ENCODE data around the gene NME5.

NME5 gene

DNA sequence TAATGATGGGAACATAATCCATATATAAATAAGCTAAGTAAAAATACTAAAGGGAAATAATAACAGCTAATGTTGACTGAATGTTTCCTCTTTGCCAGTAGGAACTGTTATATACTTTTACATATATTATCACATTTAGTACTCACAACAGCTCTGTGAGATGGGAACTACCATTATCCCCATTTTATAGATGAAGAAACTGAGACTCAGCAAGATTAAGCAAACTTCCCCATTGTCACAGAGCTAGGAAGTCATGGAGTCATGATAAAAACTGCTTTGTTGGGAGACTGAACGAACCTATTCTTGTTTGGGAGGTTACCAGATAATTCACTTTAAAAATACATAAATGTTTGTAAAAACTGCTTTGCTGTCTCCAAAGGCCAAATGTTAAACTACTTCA lies 32.0 kb downstream of the NME5 start:
- no peak overlapping the region for H3K27ac ChIP-seq (ENCODE audit: low read depth, low read length)
- no peaks in the 10 kb centered on the region for H3K4me1 ChIP-seq (ENCODE audit: control insufficient read depth in 5 of 5, insufficient read depth in 5 of 5, low read length in 5 of 5)
- no peak overlapping the region for H3K4me3 ChIP-seq (ENCODE audit: low read depth in 1 of 5, low read length in 5 of 5)
- H3K36me3 ChIP-seq (ENCODE audit: control insufficient read depth in 5 of 5, insufficient read depth in 5 of 5, low read length in 5 of 5): no peaks in the 10 kb centered on the region
- H3K9me3 ChIP-seq (ENCODE audit: control insufficient read depth in 5 of 5, low read length in 5 of 5): no peaks in the 10 kb centered on the region
- H3K9ac ChIP-seq (ENCODE audit: low read length in 5 of 5): no peak overlapping the region
- peaks cover 0 to 8% (median 3%) of the 10 kb centered on the region in 5 donors for H3K27me3 ChIP-seq (ENCODE audit: control insufficient read depth in 5 of 5, insufficient read depth in 4 of 5, low read length in 5 of 5)

DNA sequence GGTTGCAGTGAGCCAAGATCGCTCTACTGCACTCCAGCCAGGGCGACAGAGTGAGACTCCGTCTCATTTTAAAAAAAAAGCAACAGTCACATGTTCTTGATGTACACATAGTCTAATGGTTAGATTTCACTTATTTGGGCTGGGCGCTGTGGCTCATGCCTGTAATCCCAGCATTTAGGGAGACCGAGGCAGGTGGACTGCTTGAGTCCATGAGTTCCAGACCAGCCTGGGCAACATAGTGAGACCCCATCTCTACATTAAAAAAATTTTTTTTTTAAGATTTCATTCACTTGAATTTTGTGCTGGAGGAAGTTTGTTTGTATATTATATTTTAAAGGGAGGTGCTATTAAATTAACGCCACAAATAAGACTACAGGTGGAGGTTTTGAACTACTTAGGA lies 33.5 kb downstream of the NME5 start:
- H3K27ac ChIP-seq (ENCODE audit: low read depth, low read length): no peak overlapping the region
- no peaks in the 10 kb centered on the region for H3K4me1 ChIP-seq (ENCODE audit: control insufficient read depth in 5 of 5, insufficient read depth in 5 of 5, low read length in 5 of 5)
- H3K9ac ChIP-seq (ENCODE audit: low read length in 5 of 5): no peak overlapping the region
- no peak overlapping the region for H3K4me3 ChIP-seq (ENCODE audit: low read depth in 1 of 5, low read length in 5 of 5)
- H3K9me3 ChIP-seq (ENCODE audit: control insufficient read depth in 5 of 5, low read length in 5 of 5): no peaks in the 10 kb centered on the region
- H3K27me3 ChIP-seq (ENCODE audit: control insufficient read depth in 5 of 5, insufficient read depth in 4 of 5, low read length in 5 of 5): peaks cover 0 to 7% (median 3%) of the 10 kb centered on the region in 5 donors
- H3K36me3 ChIP-seq (ENCODE audit: control insufficient read depth in 5 of 5, insufficient read depth in 5 of 5, low read length in 5 of 5): no peaks in the 10 kb centered on the region

DNA sequence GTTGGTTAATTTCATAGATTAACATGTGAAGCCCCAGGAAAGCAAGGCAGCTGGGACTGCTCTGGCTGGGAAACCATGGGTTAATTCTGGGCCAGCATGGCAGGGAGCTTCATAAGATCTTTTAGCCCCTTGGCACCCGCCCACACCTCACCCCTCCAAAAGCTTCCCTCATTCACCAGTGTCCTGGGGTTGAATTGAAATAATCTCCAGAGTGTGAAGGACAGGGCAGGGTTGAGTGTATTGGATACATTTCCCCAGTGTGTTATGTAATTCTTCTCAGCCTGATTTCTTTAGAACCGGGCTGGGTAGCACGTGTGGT lies 36.0 kb downstream of the NME5 start:
- Histone ChIP-seq H3K27ac (ENCODE audit: low read depth, low read length) (no peak overlapping the region), H3K4me1 (ENCODE audit: control insufficient read depth in 5 of 5, insufficient read depth in 5 of 5, low read length in 5 of 5) (no peaks in the 10 kb centered on the region), H3K36me3 (ENCODE audit: control insufficient read depth in 5 of 5, insufficient read depth in 5 of 5, low read length in 5 of 5) (no peaks in the 10 kb centered on the region), H3K9ac (ENCODE audit: low read length in 5 of 5) (no peak overlapping the region), H3K27me3 (ENCODE audit: control insufficient read depth in 5 of 5, insufficient read depth in 4 of 5, low read length in 5 of 5) (peaks cover 0 to 8% (median 0%) of the 10 kb centered on the region in 5 donors), H3K9me3 (ENCODE audit: control insufficient read depth in 5 of 5, low read length in 5 of 5) (no peaks in the 10 kb centered on the region), H3K4me3 (ENCODE audit: low read depth in 1 of 5, low read length in 5 of 5) (no peak overlapping the region)

DNA sequence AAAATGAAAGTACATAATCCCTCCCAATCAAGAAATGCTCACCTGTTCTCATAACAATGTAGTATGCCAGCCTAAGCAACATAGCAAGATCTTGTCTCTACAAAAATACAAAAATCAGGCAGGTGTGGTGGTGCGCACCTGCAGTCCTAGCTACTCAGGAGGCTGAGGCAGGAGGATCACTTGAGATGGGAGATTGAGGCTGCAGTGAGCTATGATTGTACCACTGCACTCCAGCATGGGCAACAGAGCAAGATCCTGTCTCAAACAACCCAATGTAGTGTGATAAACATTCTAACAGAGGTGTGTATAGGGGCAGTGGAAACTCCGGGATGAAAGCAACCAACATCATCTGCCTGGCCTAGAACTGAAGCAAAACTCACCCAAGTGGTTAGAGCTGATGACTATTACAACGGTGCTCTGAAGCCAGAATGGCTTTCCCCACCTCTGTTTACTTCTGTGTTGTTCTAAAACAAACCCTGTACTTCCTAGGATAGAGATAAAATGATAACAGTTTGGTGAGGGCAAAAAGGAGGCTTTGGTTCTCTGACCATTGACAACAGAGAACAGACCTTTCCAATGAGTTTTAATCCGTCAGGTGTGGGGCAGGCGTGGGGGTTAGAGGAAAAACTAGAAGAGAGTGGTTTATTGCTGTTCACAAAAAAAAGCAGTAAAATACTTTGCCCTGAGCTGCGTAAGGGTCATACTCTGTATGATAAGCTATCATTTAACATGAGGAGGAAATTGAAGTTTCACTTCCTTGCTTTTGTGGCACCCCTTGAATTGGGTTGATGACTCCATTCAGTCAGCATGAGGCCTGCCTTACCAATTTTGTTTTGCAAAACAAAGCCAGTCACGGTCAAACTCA lies 36.5 kb downstream of the NME5 start:
- no peaks in the 10 kb centered on the region for H3K36me3 ChIP-seq (ENCODE audit: control insufficient read depth in 5 of 5, insufficient read depth in 5 of 5, low read length in 5 of 5)
- no peak overlapping the region for H3K9ac ChIP-seq (ENCODE audit: low read length in 5 of 5)
- H3K27ac ChIP-seq (ENCODE audit: low read depth, low read length): no peak overlapping the region
- H3K9me3 ChIP-seq (ENCODE audit: control insufficient read depth in 5 of 5, low read length in 5 of 5): no peaks in the 10 kb centered on the region
- no peak overlapping the region for H3K4me3 ChIP-seq (ENCODE audit: low read depth in 1 of 5, low read length in 5 of 5)
- H3K4me1 ChIP-seq (ENCODE audit: control insufficient read depth in 5 of 5, insufficient read depth in 5 of 5, low read length in 5 of 5): no peaks in the 10 kb centered on the region
- H3K27me3 ChIP-seq (ENCODE audit: control insufficient read depth in 5 of 5, insufficient read depth in 4 of 5, low read length in 5 of 5): peaks cover 0 to 8% (median 0%) of the 10 kb centered on the region in 5 donors

DNA sequence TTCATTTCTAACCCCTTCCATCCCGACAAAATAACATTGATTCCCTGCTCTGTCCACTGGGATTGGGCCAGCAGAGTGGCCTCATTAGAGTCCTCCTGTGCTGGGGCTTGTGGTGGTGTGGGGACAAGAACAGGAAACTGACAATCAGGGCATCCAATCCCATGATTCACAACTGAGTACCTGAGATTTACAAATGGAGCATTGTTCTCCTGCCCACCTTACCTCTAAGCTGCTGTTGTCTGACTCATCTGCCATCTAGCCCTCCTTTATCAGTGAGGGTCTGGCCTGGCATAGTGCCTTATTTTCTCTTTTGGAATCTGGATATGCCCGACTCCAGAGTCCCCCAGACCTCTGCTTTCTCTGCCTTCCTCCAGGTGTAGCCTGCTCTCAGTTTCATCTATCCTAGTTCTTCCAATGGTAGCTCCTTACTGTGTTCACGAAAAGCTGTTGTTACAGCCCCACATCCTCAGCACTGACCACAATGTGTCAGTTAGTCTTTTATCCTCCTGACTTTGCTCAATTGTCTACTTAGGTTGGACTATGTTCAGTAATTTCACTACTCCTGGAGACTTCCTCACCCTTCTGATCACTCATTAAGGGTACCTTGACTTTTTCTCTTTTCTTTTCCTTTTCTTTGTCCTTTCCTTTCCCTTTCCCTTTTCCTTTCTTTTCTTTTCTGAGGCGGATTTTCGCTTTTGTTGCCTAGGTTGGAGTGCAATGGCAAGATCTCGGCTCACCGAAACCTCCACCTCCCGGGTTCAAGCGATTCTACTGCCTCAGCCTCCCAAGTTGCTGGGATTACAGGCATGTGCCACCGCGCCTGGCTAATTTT lies 42.0 kb downstream of the NME5 start:
- Histone ChIP-seq H3K36me3 (ENCODE audit: control insufficient read depth in 5 of 5, insufficient read depth in 5 of 5, low read length in 5 of 5) (no peaks in the 10 kb centered on the region), H3K27ac (ENCODE audit: low read depth, low read length) (no peak overlapping the region), H3K4me3 (ENCODE audit: low read depth in 1 of 5, low read length in 5 of 5) (no peak overlapping the region), H3K27me3 (ENCODE audit: control insufficient read depth in 5 of 5, insufficient read depth in 4 of 5, low read length in 5 of 5) (peaks cover 0 to 7% (median 0%) of the 10 kb centered on the region in 5 donors), H3K9ac (ENCODE audit: low read length in 5 of 5) (no peak overlapping the region), H3K9me3 (ENCODE audit: control insufficient read depth in 5 of 5, low read length in 5 of 5) (no peaks in the 10 kb centered on the region), H3K4me1 (ENCODE audit: control insufficient read depth in 5 of 5, insufficient read depth in 5 of 5, low read length in 5 of 5) (no peaks in the 10 kb centered on the region)

DNA sequence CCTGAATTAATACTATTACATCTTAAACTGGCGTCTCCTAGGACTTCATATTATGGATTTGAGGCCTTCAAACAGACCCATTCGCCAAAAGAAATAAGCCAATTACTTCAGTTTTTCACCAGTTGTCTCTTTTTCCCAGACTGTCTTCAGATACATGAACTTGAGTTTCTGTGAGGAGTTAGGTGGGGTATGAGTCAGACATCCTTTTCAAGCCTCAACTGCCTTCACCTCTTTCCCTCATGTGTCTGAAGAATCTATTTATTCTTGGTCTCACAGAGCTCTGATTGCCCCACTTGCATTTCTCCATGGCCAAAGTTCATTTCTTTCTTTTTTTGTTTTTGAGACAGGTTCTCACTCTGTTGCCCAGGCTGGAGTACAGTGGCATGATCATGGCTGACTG lies 42.9 kb downstream of the NME5 start:
- Histone ChIP-seq H3K4me3 (ENCODE audit: low read depth in 1 of 5, low read length in 5 of 5) (no peak overlapping the region), H3K36me3 (ENCODE audit: control insufficient read depth in 5 of 5, insufficient read depth in 5 of 5, low read length in 5 of 5) (no peaks in the 10 kb centered on the region)

DNA sequence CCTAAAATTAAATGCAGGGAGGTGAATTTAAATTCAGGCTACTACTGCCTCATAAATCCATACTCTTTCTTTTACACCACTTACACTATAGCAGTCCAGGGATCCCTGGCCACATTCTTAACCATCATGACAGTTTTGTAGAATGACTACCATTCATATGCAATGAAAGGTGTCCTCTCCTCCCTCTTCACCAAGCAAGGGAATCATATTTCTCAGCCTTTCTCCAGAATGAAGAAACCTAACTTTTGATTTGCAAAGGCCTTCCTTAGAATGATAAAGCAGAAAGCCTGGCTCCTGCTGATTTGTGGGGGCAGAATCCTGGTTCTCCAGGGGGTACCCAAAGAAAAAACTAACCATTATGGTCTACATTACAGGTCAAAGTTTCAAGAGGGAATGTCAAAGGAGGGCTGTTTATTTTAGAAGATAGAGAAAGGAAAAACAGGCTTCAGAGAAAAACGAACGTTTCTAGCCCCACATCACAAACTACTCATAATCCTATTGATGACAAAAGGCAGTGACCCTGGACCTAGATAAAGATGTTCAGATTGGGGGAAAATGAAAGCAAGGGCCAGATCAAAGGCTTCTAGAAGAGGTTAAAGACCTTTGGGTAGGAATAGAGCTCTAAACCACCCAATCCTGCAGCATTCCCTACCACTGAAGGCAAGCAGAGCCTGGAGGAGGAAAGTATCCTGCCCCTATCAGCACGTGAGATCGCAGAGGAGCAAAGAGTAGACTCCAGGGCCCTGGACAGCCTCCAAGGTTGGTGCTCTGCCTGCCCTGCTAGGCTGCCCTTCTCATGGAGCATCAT lies 43.9 kb downstream of the NME5 start:
- Histone ChIP-seq H3K4me3 (ENCODE audit: low read depth in 1 of 5, low read length in 5 of 5) (no peak overlapping the region), H3K36me3 (ENCODE audit: control insufficient read depth in 5 of 5, insufficient read depth in 5 of 5, low read length in 5 of 5) (no peaks in the 10 kb centered on the region), H3K27ac (ENCODE audit: low read depth, low read length) (no peak overlapping the region), H3K9ac (ENCODE audit: low read length in 5 of 5) (no peak overlapping the region), H3K9me3 (ENCODE audit: control insufficient read depth in 5 of 5, low read length in 5 of 5) (no peaks in the 10 kb centered on the region), H3K27me3 (ENCODE audit: control insufficient read depth in 5 of 5, insufficient read depth in 4 of 5, low read length in 5 of 5) (peaks cover 0 to 7% (median 4%) of the 10 kb centered on the region in 5 donors), H3K4me1 (ENCODE audit: control insufficient read depth in 5 of 5, insufficient read depth in 5 of 5, low read length in 5 of 5) (no peaks in the 10 kb centered on the region)

More for the DNA sequence above, 42.9 kb downstream of the NME5 start:
- no peak overlapping the region for H3K9ac ChIP-seq (ENCODE audit: low read length in 5 of 5)
- H3K27ac ChIP-seq (ENCODE audit: low read depth, low read length): no peak overlapping the region
- H3K4me1 ChIP-seq (ENCODE audit: control insufficient read depth in 5 of 5, insufficient read depth in 5 of 5, low read length in 5 of 5): no peaks in the 10 kb centered on the region
- peaks cover 0 to 7% (median 0%) of the 10 kb centered on the region in 5 donors for H3K27me3 ChIP-seq (ENCODE audit: control insufficient read depth in 5 of 5, insufficient read depth in 4 of 5, low read length in 5 of 5)
- H3K9me3 ChIP-seq (ENCODE audit: control insufficient read depth in 5 of 5, low read length in 5 of 5): no peaks in the 10 kb centered on the region

DNA sequence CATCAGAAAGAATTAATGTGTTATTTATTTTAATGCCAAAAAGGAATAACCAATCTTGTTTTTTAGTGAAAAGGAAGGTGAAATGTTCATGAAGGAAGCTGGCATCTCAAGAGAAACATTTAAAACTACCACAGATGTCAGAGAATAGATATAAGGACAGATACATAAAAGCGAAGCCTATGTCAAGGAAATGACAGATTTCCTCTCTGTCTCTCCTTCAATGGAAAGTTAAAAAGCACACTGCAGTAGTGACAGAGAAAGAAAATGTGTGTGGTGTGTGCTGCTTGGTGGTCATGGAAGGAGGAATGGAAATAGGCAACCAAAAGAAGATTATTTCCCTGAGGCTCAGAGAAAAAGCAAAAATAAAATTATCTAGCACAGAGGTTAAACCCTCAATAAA lies 46.2 kb downstream of the NME5 start:
- no peaks in the 10 kb centered on the region for H3K36me3 ChIP-seq (ENCODE audit: control insufficient read depth in 5 of 5, insufficient read depth in 5 of 5, low read length in 5 of 5)
- no peaks in the 10 kb centered on the region for H3K9me3 ChIP-seq (ENCODE audit: control insufficient read depth in 5 of 5, low read length in 5 of 5)
- peaks cover 0 to 7% (median 4%) of the 10 kb centered on the region in 5 donors for H3K27me3 ChIP-seq (ENCODE audit: control insufficient read depth in 5 of 5, insufficient read depth in 4 of 5, low read length in 5 of 5)
- H3K4me1 ChIP-seq (ENCODE audit: control insufficient read depth in 5 of 5, insufficient read depth in 5 of 5, low read length in 5 of 5): no peaks in the 10 kb centered on the region
- no peak overlapping the region for H3K9ac ChIP-seq (ENCODE audit: low read length in 5 of 5)
- no peak overlapping the region for H3K4me3 ChIP-seq (ENCODE audit: low read depth in 1 of 5, low read length in 5 of 5)
- H3K27ac ChIP-seq (ENCODE audit: low read depth, low read length): no peak overlapping the region

DNA sequence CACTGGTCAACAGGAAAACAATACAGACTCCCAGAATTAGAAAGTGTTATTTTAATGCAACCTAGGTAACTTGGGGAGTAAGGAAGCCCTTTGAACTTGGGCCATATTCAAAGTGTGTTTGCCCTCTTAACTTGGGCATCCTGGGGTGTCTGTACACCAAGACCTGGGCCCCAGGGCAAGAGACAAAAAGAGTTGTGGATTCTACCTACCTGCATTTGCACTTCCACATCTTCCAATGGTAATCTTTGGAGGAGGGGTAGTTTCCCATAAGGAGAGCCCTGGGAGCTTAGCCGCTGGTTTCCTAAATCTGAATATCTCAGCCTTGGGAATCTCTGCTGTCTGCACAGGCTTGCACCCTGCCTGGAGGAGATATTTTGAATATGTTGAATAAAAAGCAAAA lies 46.9 kb downstream of the NME5 start:
- H3K4me1 ChIP-seq (ENCODE audit: control insufficient read depth in 5 of 5, insufficient read depth in 5 of 5, low read length in 5 of 5): no peaks in the 10 kb centered on the region
- H3K9me3 ChIP-seq (ENCODE audit: control insufficient read depth in 5 of 5, low read length in 5 of 5): no peaks in the 10 kb centered on the region
- H3K9ac ChIP-seq (ENCODE audit: low read length in 5 of 5): no peak overlapping the region
- H3K27me3 ChIP-seq (ENCODE audit: control insufficient read depth in 5 of 5, insufficient read depth in 4 of 5, low read length in 5 of 5): peaks cover 0 to 7% (median 4%) of the 10 kb centered on the region in 5 donors
- H3K27ac ChIP-seq (ENCODE audit: low read depth, low read length): no peak overlapping the region
- H3K4me3 ChIP-seq (ENCODE audit: low read depth in 1 of 5, low read length in 5 of 5): no peak overlapping the region
- no peaks in the 10 kb centered on the region for H3K36me3 ChIP-seq (ENCODE audit: control insufficient read depth in 5 of 5, insufficient read depth in 5 of 5, low read length in 5 of 5)
